Measurements from ENCODE around the gene MCTP2.
"Not testable (repeated sequence)": the region's sequence is repeated elsewhere in the genome, so short reads cannot be mapped to it uniquely, and the experiment has no call there.

The MCTP2 gene

GRCh38 chr15:94235646-94236045 is 4.3 kb downstream of the MCTP2 start:
- DNase-seq: no peak

- DNase-seq: no peak
Measured at GRCh38 chr15:94236608-94237007, 5.2 kb downstream of the MCTP2 start.

DNA sequence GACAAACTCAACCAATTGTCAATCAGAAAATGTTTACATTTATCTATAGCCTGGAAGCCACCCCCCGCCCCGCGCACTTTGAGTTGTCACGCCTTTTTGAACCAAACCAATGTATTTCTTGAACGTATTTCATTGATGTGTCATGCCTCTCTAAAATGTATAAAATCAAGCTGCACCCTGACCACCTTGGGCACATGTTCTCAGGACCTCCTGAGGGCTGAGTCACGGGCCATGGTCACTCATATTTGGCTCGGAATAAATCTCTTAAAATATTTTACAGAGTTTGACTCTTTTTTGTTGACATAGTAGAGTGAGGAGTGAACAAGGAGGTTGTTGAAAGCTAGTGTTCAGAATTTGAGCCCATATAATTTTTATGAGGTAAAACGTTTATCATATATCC is 6.5 kb downstream of the MCTP2 start:
- DNase-seq: no peak

DNA sequence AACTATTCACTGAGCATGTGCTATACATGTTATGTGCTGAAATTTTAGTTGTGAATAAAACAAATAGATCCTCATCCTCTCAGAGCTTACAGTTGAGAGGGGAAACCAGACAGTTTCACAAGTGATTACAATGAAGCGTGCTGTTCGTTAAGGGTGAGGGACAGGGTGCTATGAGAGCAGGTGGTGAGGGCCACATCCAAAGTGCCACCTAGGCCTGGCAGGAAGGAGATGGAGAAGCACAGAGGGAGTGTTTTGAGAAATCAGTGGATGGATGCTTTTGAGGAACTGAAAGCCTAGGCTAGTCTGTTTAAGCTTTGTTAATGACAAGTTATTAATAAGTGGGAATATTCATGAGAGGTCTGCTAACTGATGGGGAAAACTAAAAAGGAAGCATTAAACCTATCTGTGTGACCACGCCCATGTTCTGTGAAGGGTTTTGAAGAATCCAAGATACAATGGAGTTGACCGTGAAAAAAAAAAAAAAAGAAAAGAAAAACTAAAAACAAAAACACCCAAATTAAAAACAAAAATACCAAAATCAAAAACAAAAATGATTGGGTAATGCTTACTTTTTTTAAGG is 7.3 kb downstream of the MCTP2 start:
- no peak for DNase-seq

DNA sequence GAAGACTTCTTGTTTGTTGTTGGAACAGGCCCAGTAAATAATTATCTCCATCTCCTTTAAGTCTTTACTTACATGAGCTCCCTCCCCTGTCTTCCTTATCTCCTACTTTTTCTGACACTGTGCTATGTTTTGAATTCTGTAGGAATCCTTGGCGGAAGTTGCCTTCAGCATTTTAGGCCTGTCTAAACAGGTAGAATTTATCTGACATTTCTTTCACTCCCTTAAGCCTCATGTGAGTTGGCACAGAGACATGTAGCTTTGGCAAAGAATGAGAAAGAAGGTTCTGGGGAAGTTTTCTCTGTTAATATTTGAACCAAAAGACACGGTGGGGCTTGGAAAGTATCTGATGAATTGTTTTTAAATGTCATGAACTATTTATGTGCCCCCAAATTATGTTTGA is 8.1 kb downstream of the MCTP2 start:
- no peak for DNase-seq

- no peak for DNase-seq
Measured at GRCh38 chr15:94240480-94240879, 9.1 kb downstream of the MCTP2 start.

DNA sequence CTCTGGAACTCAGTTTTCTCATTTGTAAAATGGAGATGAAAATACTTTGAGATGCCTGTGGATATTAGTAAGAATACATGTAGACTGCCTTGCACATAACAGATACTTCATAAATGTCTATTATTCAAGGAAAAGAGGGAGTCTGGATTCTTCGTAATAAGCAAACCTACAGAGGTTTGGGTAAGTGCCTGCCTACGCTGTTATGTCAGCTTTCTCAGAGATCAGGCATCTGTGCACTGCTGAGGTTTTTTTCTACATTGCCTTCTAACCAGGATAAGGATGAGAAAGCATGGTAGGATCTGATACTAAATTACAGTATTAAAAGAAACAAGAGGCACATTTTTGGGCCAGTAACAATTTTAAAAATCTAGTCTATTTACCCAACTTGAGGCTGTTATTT is 10.9 kb downstream of the MCTP2 start:
- no peak for DNase-seq

GRCh38 chr15:94243003-94243402 is 11.6 kb downstream of the MCTP2 start:
- not testable (repeated sequence) for DNase-seq

GRCh38 chr15:94243418-94243817 is 12.1 kb downstream of the MCTP2 start:
- no peak for DNase-seq

DNA sequence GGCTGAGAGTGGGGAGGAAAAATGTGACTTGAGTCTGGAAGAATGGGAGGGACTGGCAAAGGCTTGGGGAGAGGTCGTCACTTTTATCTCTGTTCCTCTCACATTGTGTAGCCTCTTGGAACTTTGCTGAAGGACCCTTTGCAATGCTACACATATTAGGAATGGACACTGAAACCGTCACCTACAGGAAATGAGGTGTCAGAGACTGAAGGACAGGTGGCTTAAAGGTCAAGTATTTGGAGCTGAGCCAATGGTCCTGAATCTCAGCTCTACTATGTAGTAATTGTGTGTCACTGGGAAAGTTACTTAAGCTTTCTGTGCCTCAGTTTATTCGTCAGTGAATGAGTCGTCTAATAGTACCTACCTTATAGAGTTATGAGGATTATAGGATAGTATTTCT is 14.7 kb downstream of the MCTP2 start:
- DNase-seq: no peak

DNA sequence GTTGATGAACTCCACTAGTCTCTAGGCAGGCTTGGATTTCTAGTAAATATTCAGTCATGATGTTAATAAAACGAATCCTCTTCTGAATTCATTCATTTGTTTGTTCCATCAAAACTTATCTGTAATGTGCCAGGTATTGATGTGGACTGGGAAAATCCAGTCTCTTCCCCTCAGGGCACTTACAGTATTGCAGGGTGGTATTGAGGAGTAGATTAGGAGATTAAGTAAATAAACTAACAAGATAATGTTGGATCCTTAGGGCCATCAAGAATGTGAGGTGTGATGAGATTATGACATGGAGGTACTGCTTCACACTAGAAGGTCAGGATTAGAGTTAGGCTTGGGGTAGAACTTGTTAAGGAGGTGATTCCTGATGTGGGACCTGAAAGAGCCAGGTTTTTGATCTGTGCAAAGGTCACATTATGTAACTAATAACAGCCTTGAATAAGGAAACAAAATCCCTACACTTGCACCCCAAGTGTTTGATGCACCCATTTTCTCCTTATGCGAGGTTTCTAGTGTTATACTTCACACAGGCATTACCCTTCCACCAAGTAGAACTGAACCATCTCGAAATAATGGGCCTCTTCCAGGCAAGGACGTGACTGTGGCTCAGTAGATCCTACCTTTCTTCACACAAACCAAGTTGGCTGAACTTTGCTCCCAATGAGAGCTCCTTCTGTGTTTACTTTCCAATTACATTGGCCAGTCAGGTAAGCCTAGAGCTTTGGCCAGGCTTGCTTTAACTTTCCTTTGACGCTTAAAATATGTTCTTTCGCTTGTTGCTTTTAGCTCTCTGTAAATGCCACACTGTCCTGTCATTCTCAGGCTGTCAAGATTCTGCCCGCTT is 16.7 kb downstream of the MCTP2 start:
- DNase-seq: no peak

DNA sequence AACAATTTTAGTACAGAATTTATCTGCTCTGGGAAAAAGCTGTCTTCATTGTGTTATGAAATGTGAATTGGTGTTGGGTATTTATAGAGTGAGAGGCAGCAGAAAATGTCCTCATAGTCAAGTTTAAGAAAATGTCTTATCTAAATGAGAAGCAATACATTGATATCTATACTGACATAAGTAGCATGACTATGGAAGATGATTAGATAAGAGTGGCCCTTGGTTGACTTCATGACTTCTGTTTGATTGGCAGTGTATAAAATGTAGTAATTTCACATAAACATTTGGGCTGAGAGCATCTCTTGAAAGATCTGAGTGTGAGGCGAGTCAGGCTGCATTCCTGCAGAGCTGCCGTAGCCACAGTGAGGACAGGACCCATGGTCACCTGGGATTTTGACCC is 19.4 kb downstream of the MCTP2 start:
- DNase-seq: no peak

GRCh38 chr15:94252223-94252766 is 20.9 kb downstream of the MCTP2 start:
- DNase-seq: no peak

DNA sequence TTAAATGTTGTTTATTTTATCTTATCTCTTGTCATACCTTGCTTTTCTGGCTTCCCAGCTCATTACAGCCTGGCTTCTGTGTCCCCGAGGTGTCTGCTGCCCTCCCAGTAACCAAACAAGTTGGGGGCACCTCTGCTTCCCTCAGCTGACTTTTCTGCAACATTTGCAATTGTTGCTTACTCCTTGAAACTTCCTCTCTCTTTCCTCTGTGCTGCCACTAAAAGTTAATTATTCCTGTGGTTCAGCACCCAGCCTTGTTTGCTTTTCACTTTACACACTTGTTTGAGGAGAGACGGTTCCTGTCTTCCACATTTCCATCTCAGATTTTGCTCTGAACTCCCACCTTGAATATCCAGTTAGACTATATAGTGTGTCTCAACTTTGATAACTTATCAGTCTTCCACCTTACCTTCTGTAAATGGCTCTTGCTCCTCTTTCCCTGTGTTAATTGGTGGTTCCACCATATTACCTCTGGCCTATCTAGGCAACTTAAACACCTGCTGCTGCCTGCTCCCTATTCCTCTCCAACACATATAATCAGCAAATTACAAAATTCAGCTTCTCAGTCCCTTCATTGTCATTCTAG is 21.6 kb downstream of the MCTP2 start:
- no peak for DNase-seq

- DNase-seq: no peak
Measured at GRCh38 chr15:94253742-94254141, 22.4 kb downstream of the MCTP2 start.

DNA sequence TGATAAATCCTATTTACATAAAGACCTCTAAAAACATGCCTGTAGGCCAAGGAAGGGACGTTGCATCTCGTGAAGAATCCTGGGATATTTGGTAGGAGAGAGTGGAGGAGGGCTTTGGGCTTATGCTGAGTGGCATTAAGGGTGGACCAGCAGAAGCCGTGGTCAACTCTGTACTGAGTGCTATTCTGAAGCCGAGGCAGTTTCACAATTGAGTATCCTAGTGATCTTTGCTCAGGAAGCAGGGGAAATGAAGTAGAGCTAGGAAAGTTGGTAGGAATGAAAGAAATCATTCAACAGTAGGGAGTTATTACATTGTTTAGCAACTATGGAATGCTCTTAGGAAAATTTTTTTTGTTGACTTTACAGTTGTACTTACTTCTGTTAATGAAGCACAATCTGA is 24.2 kb downstream of the MCTP2 start:
- no peak for DNase-seq

GRCh38 chr15:94256511-94256910 is 25.1 kb downstream of the MCTP2 start:
- no peak for DNase-seq

DNA sequence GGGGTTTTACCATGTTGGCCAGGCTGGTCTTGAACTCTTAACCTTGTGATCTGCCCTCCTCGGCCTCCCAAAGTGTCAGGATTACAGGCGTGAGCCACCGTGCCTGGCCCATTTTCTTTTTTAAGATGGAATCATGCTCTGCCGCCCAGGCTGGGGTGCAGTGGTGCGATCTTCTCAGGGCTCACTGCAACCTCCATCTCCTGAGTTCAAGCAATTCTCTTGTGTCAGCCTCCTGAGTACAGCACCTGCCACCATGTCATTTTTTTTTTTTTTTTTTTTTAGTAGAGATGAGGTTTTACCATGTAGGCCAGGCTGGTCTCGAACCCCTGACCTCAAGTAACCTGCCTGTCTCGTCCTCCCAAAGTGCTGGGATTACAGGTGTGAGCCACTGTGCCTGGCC is 26.4 kb downstream of the MCTP2 start:
- not testable (repeated sequence) for DNase-seq

DNA sequence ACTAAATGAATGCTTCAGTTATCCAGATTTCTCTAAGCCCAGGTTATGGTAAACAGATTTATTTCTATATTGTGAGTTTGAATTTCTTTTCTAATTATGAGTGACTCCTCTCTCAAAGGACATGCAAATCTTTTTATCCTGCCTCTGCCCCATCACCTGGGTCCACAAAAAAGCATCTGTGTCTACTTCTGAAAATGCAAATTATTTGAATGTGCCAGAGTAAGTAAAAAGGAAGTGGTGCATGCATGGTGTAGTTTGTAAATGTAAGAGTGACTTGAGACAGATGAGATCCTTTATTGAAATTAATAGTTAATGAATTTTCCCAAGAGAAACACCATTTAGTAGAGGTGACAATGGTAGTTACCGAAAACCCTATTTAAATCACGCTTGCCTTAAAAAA is 26.9 kb downstream of the MCTP2 start:
- no peak for DNase-seq

DNA sequence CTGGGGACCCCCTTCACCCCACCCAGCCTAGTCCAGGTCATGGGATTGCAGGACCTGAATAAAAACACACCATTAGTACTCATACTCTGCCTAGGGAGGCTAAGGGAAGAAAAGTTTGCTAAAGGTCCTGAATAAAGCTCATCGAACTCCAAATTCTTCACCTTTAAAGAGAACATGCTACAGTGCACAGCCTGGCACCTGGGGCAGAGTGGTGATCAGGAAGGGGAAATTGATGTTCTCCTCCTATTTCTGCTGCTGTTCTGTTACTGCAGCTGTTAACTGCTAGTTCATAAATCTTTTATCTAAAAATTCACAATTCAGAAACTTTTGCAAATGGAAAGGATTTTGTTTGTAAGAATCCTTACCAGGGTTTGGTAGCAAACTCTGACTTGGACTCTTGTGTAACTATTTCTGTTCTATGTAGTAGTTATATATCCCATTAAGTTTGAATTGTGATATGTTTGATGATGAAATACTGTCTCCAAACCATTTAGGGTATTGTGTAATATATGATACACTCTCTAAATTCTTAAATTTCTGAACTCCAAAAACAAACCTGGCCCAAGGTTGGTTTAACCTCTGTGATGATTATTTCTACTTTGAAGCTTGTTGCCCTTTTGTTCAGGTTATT is 27.9 kb downstream of the MCTP2 start:
- DNase-seq: no peak

- DNase-seq: no peak
Measured at GRCh38 chr15:94259863-94260262, 28.5 kb downstream of the MCTP2 start.

DNA sequence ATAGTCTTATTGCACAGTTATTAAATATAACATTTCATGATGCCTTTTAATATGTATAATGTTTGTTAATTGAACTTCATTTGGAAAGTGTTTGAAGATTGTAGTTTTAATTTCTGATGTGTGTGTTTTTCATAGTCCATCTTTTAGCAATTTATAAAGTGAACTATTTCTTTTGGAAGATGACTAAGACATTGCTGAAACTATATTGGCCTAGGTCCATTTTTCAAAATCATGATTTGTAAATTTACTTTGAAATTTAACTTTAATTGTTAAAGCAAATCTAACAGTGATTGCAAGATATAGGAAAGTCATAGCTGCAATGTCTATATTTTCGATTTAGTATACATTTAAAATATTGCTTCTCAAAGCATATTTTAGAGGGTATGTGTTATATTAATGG is 30.8 kb downstream of the MCTP2 start:
- no peak for DNase-seq

Measured in stimulated activated CD4-positive, alpha-beta T cell treated with anti-CD3 and anti-CD28 coated beads, Interleukin-4, amount 100 ng/mL, for 4 hours (primary cell).